Activated CD4-positive, alpha-beta T cell treated with anti-CD3 and anti-CD28 coated beads for 24 hours (primary cell): ENCODE data around the gene VMAC.

Experiments used
- DNase-seq, 2 donors: peaks; one replicate each; pipeline ENCODE4 v3.0.0-alpha.2; 2020; ENCODE audit warnings: low read depth in 2 of 2

The VMAC gene

GRCh38 chr19:5953030-5953589 is 48.4 kb downstream of the VMAC start:
- no peak for DNase-seq

GRCh38 chr19:5953680-5954213 is 49.1 kb downstream of the VMAC start:
- DNase-seq = no peak

GRCh38 chr19:5954293-5954692 is 49.6 kb downstream of the VMAC start:
- no peak for DNase-seq

GRCh38 chr19:5955636-5955935 is 50.9 kb downstream of the VMAC start:
- no peak for DNase-seq

- no peak for DNase-seq
Observed at GRCh38 chr19:5956323-5956722, 51.7 kb downstream of the VMAC start.

- DNase-seq = no peak
Observed at GRCh38 chr19:5956728-5957127, 52.1 kb downstream of the VMAC start.

- DNase-seq = no peak
Observed at GRCh38 chr19:5957170-5957569, 52.5 kb downstream of the VMAC start.

- no peak for DNase-seq
Observed at GRCh38 chr19:5958074-5958850, 53.6 kb downstream of the VMAC start.

- no peak for DNase-seq
Observed at GRCh38 chr19:5958851-5959122, 54.1 kb downstream of the VMAC start.

GRCh38 chr19:5959260-5960004 is 54.8 kb downstream of the VMAC start:
- no peak for DNase-seq
